ENCODE data around the gene CETP. TPM values are rescaled to one million over a fixed set of nuclear protein-coding genes. Genes with fewer than 3 reads are reported as not detected.

Gene CETP
- total and polyA plus RNA-seq, 9 of the 15 experiments (the other 6 are each of a cell fraction or from before 2014, with no cell fraction given) = 0.07 to 0.11 TPM; not detected in 7

DNA sequence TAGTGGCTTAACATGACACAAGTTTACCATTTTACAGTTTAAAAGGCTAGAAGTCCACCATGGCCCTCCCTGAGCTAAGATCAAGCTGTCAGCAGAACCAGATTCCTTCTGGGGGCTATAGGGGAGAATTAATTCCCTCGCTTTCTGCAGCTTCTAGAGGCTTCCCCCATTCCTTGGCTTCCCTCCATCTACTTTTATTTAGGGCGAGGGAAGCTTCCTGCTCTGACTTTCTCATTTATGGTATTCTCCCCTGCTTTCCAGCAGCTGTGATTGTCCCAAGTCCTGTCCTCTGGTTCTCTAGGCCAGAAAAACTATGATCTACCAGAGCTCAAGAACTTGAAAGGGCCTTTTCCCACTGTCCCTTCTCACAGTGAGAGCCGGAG lies 4.3 kb downstream of the CETP start:
- H3K27ac ChIP-seq (ENCODE audit: extremely low read depth, low read depth, low read length) = no peak overlapping the region
- H3K4me1 ChIP-seq (replicated peaks in 1 of 2; ENCODE audit: control insufficient read depth in 2 of 2, insufficient read depth in 2 of 2, low read length in 2 of 2) = peaks cover 4 to 17% of the 10 kb centered on the region in 2 experiments; a peak in 4 of 5 replicates
- H2AFZ ChIP-seq (ENCODE audit: low read depth, low read length) = peak overlapping the region; percentile 65; the same call in 1 of the 2 replicates
- no peaks in the 10 kb centered on the region for H3K79me2 ChIP-seq (ENCODE audit: control insufficient read depth, insufficient read depth, low read length)
- H3K9ac ChIP-seq (ENCODE audit: insufficient read depth in 1 of 2, low read depth in 2 of 2, low read length in 2 of 2) = no peak overlapping the region
- FAIRE-seq = peak; percentile 69
- no peak overlapping the region for H3K4me2 ChIP-seq (ENCODE audit: insufficient read depth, low read length)
- no peaks in the 10 kb centered on the region for H3K9me3 ChIP-seq (replicated peaks; ENCODE audit: control insufficient read depth, insufficient read depth, low read depth, low read length)
- H4K20me1 ChIP-seq (replicated peaks; ENCODE audit: control insufficient read depth, insufficient read depth, low read length) = no peaks in the 10 kb centered on the region
- ChIA-PET POLR2A (interaction anchor here (0.9 to 1.5 kb wide), 4 partner anchors 16 to 186 kb away, joined by 3 to 4 read pairs (median 3); no protein-coding TSS in a partner anchor), CTCF (ENCODE audit: low intra/inter-chr PET ratio) (no interaction called here)
- peaks cover 0 to 3% of the 10 kb centered on the region in 2 experiments; a peak in 2 of 5 replicates for H3K27me3 ChIP-seq (ENCODE audit: control insufficient read depth in 2 of 2, insufficient read depth in 2 of 2, low read length in 2 of 2)
- no peak for ATAC-seq
- TF ChIP-seq TBP (optimal IDR thresholded peaks at IDR 0.05; ENCODE audit: low read depth, low read length) (no peak), ZNF146 (CRISPR knock-in tag; IDR thresholded peaks at IDR 0.05; ENCODE audit: unreplicated experiment) (no peak), ZNF217 (CRISPR knock-in tag; IDR thresholded peaks at IDR 0.05) (no peak), ZNF644 (tag; IDR thresholded peaks at IDR 0.05; ENCODE audit: low read depth) (no peak), NUFIP1 (IDR thresholded peaks at IDR 0.05; ENCODE audit: partially characterized antibody) (no peak), ZNF175 (CRISPR knock-in tag; IDR thresholded peaks at IDR 0.05; ENCODE audit: low read depth) (no peak), ZNF12 (CRISPR knock-in tag; IDR thresholded peaks at IDR 0.05) (no peak), ZFPM2 (CRISPR knock-in tag; IDR thresholded peaks at IDR 0.05) (no peak), TEAD1 (CRISPR knock-in tag; IDR thresholded peaks at IDR 0.05) (no peak), ZFX (CRISPR knock-in tag; IDR thresholded peaks at IDR 0.05) (no peak), FUS (optimal IDR thresholded peaks at IDR 0.05; ENCODE audit: low read depth, low read length) (no peak), KLF10 (CRISPR knock-in tag; IDR thresholded peaks at IDR 0.05) (no peak), NR1H2 (CRISPR knock-in tag; IDR thresholded peaks at IDR 0.05) (no peak)
- TF ChIP-seq, protein P1, sequence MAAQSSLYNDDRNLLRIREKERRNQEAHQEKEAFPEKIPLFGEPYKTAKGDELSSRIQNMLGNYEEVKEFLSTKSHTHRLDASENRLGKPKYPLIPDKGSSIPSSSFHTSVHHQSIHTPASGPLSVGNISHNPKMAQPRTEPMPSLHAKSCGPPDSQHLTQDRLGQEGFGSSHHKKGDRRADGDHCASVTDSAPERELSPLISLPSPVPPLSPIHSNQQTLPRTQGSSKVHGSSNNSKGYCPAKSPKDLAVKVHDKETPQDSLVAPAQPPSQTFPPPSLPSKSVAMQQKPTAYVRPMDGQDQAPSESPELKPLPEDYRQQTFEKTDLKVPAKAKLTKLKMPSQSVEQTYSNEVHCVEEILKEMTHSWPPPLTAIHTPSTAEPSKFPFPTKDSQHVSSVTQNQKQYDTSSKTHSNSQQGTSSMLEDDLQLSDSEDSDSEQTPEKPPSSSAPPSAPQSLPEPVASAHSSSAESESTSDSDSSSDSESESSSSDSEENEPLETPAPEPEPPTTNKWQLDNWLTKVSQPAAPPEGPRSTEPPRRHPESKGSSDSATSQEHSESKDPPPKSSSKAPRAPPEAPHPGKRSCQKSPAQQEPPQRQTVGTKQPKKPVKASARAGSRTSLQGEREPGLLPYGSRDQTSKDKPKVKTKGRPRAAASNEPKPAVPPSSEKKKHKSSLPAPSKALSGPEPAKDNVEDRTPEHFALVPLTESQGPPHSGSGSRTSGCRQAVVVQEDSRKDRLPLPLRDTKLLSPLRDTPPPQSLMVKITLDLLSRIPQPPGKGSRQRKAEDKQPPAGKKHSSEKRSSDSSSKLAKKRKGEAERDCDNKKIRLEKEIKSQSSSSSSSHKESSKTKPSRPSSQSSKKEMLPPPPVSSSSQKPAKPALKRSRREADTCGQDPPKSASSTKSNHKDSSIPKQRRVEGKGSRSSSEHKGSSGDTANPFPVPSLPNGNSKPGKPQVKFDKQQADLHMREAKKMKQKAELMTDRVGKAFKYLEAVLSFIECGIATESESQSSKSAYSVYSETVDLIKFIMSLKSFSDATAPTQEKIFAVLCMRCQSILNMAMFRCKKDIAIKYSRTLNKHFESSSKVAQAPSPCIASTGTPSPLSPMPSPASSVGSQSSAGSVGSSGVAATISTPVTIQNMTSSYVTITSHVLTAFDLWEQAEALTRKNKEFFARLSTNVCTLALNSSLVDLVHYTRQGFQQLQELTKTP (IDR thresholded peaks at IDR 0.05; ENCODE audit: low read depth in 1 of 2, partially characterized antibody in 2 of 2) = no peak
- TF ChIP-seq, protein P2, sequence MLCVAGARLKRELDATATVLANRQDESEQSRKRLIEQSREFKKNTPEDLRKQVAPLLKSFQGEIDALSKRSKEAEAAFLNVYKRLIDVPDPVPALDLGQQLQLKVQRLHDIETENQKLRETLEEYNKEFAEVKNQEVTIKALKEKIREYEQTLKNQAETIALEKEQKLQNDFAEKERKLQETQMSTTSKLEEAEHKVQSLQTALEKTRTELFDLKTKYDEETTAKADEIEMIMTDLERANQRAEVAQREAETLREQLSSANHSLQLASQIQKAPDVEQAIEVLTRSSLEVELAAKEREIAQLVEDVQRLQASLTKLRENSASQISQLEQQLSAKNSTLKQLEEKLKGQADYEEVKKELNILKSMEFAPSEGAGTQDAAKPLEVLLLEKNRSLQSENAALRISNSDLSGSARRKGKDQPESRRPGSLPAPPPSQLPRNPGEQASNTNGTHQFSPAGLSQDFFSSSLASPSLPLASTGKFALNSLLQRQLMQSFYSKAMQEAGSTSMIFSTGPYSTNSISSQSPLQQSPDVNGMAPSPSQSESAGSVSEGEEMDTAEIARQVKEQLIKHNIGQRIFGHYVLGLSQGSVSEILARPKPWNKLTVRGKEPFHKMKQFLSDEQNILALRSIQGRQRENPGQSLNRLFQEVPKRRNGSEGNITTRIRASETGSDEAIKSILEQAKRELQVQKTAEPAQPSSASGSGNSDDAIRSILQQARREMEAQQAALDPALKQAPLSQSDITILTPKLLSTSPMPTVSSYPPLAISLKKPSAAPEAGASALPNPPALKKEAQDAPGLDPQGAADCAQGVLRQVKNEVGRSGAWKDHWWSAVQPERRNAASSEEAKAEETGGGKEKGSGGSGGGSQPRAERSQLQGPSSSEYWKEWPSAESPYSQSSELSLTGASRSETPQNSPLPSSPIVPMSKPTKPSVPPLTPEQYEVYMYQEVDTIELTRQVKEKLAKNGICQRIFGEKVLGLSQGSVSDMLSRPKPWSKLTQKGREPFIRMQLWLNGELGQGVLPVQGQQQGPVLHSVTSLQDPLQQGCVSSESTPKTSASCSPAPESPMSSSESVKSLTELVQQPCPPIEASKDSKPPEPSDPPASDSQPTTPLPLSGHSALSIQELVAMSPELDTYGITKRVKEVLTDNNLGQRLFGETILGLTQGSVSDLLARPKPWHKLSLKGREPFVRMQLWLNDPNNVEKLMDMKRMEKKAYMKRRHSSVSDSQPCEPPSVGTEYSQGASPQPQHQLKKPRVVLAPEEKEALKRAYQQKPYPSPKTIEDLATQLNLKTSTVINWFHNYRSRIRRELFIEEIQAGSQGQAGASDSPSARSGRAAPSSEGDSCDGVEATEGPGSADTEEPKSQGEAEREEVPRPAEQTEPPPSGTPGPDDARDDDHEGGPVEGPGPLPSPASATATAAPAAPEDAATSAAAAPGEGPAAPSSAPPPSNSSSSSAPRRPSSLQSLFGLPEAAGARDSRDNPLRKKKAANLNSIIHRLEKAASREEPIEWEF (CRISPR knock-in tag; IDR thresholded peaks at IDR 0.05) = no peak
- H3K36me3 ChIP-seq (ENCODE audit: control insufficient read depth, insufficient read depth, low read length) = no peaks in the 10 kb centered on the region
- H3K4me3 ChIP-seq = no peak overlapping the region
- no peaks in the 10 kb centered on the region for H3K9me1 ChIP-seq (ENCODE audit: control insufficient read depth, insufficient read depth, low read length)
- DNase-seq (ENCODE audit: extremely low read depth in 1 of 4, low spot score in 3 of 4) = no peak
- WGBS (ENCODE audit: insufficient coverage, low coverage, missing lambda C conversion rate) = 80% methylated on average over 3 of the region's 3 CpGs
- intact Hi-C loops (cut with micrococcal nuclease) (no loop called here), in situ Hi-C loops (cut with MboI) (no loop called here)
- no TSS peak for BruUV-seq (replicated peaks)

All from K562 (cell line).